ENCODE measurements around the gene EDIL3. TPM values are rescaled to one million over a fixed set of nuclear protein-coding genes. Genes with fewer than 3 reads are reported as not detected.

EDIL3 gene
- total RNA-seq, 1 experiment from 2014 or later = not detected

- Mint-ChIP-seq H3K9me3 (ENCODE audit: unreplicated experiment) (no peaks in the 10 kb centered on the region), H3K27ac (ENCODE audit: low read depth, unreplicated experiment) (no peak overlapping the region), H3K4me3 (ENCODE audit: unreplicated experiment) (no peak overlapping the region), H3K36me3 (ENCODE audit: insufficient read depth, unreplicated experiment) (no peaks in the 10 kb centered on the region), H3K4me1 (ENCODE audit: insufficient read depth, unreplicated experiment) (no peaks in the 10 kb centered on the region), H3K27me3 (ENCODE audit: insufficient read depth, unreplicated experiment) (peaks cover 66% of the 10 kb centered on the region)
- ChIA-PET CTCF (no interaction called here), POLR2A (no interaction called here)
- no peak for TF ChIP-seq CTCF (IDR thresholded peaks at IDR 0.05; ENCODE audit: unreplicated experiment)
- peak; percentile 1 for DNase-seq (ENCODE audit: unreplicated experiment)
- intact Hi-C loops (cut with micrococcal nuclease) = no loop called here
- no TSS peak for BruUV-seq (replicated peaks)
These were observed 235.6 kb downstream of the EDIL3 start for GRCh38 chr5:84149094-84149493.

- peaks cover 70% of the 10 kb centered on the region for H3K27me3 Mint-ChIP-seq (ENCODE audit: insufficient read depth, unreplicated experiment)
- no peak overlapping the region for H3K27ac Mint-ChIP-seq (ENCODE audit: low read depth, unreplicated experiment)
- no TSS peak for BruUV-seq (replicated peaks)
- DNase-seq (ENCODE audit: unreplicated experiment) = no peak
- no peaks in the 10 kb centered on the region for H3K4me1 Mint-ChIP-seq (ENCODE audit: insufficient read depth, unreplicated experiment)
- CTCF ChIA-PET = interaction anchor here (0.7 kb wide), 1 partner anchor 1132 kb away, joined by 3 read pairs; no protein-coding TSS in a partner anchor
- H3K4me3 Mint-ChIP-seq (ENCODE audit: unreplicated experiment) = no peak overlapping the region
- no peaks in the 10 kb centered on the region for H3K9me3 Mint-ChIP-seq (ENCODE audit: unreplicated experiment)
- intact Hi-C loops (cut with micrococcal nuclease) = no loop called here
- H3K36me3 Mint-ChIP-seq (ENCODE audit: insufficient read depth, unreplicated experiment) = no peaks in the 10 kb centered on the region
- TF ChIP-seq CTCF (IDR thresholded peaks at IDR 0.05; ENCODE audit: unreplicated experiment) = no peak
- POLR2A ChIA-PET = no interaction called here
These were observed 236.0 kb downstream of the EDIL3 start for GRCh38 chr5:84148651-84149050.

GRCh38 chr5:84137541-84137940 is 247.1 kb downstream of the EDIL3 start:
- H3K4me3 Mint-ChIP-seq (ENCODE audit: unreplicated experiment) = no peak overlapping the region
- intact Hi-C loops (cut with micrococcal nuclease) = no loop called here
- H3K36me3 Mint-ChIP-seq (ENCODE audit: insufficient read depth, unreplicated experiment) = no peaks in the 10 kb centered on the region
- no peaks in the 10 kb centered on the region for H3K4me1 Mint-ChIP-seq (ENCODE audit: insufficient read depth, unreplicated experiment)
- DNase-seq (ENCODE audit: unreplicated experiment) = no peak
- no TSS peak for BruUV-seq (replicated peaks)
- TF ChIP-seq CTCF (IDR thresholded peaks at IDR 0.05; ENCODE audit: unreplicated experiment) = no peak
- ChIA-PET POLR2A (no interaction called here), CTCF (interaction anchor here (0.6 kb wide), 1 partner anchor 538 kb away, joined by 3 read pairs; no protein-coding TSS in a partner anchor)
- peaks cover 62% of the 10 kb centered on the region for H3K27me3 Mint-ChIP-seq (ENCODE audit: insufficient read depth, unreplicated experiment)
- no peak overlapping the region for H3K27ac Mint-ChIP-seq (ENCODE audit: low read depth, unreplicated experiment)
- H3K9me3 Mint-ChIP-seq (ENCODE audit: unreplicated experiment) = no peaks in the 10 kb centered on the region

- CTCF ChIA-PET = no interaction called here
- DNase-seq (ENCODE audit: unreplicated experiment) = no peak
- H3K4me1 Mint-ChIP-seq (ENCODE audit: insufficient read depth, unreplicated experiment) = no peaks in the 10 kb centered on the region
- peaks cover 54% of the 10 kb centered on the region for H3K27me3 Mint-ChIP-seq (ENCODE audit: insufficient read depth, unreplicated experiment)
- BruUV-seq (replicated peaks) = no TSS peak
- no peaks in the 10 kb centered on the region for H3K36me3 Mint-ChIP-seq (ENCODE audit: insufficient read depth, unreplicated experiment)
- no peak overlapping the region for H3K27ac Mint-ChIP-seq (ENCODE audit: low read depth, unreplicated experiment)
- intact Hi-C loops (cut with micrococcal nuclease) = no loop called here
- no peaks in the 10 kb centered on the region for H3K9me3 Mint-ChIP-seq (ENCODE audit: unreplicated experiment)
- H3K4me3 Mint-ChIP-seq (ENCODE audit: unreplicated experiment) = no peak overlapping the region
- no peak for TF ChIP-seq CTCF (IDR thresholded peaks at IDR 0.05; ENCODE audit: unreplicated experiment)
- POLR2A ChIA-PET = no interaction called here
These were observed 253.3 kb downstream of the EDIL3 start for GRCh38 chr5:84131372-84131771.
